PC-9 (cell line): ENCODE results near the gene ASIC1.

Experiments used
- CTCF ChIP-seq: fragments of 200-600 bp; sonication (generic); conservative IDR thresholded peaks from 2 replicates; pipeline ENCODE4 v1.6.1; 2017; ENCODE audit warnings: mixed run types, antibody characterized with exemption, mild to moderate bottlenecking, moderate library complexity
- EZH2 ChIP-seq: fragments of 200-600 bp; sonication (generic); IDR thresholded peaks from 2 replicates; pipeline ENCODE4 v1.8.0; 2017; ENCODE audit warnings: antibody characterized with exemption, low read depth

- no peak for TF ChIP-seq CTCF
- TF ChIP-seq EZH2: no peak
Measured at GRCh38 chr12:50103767-50104321, 46.4 kb downstream of the ASIC1 start, which contains the start of gene GPD1.
